Ascending aorta (tissue), 2 donors: ENCODE measurements around the gene IFIT5. TPM values are rescaled to one million over a fixed set of nuclear protein-coding genes. Genes with fewer than 3 reads are reported as not detected.

ENCODE experiments used
- DNase-seq, 2 donors: peaks; one replicate each; pipeline ENCODE4 v3.0.0-alpha.2; 2019; ENCODE audit warnings: low spot score in 2 of 2
- H3K27ac ChIP-seq, 2 donors: fragments of 200-600 bp; sonication (generic); one replicate each; pipeline ENCODE4 v1.5.1; 2016 to 2017; ENCODE audit warnings: mild to moderate bottlenecking in 1 of 2
- H3K27me3 ChIP-seq: fragments of 200-600 bp; sonication (generic); one replicate; pipeline ENCODE4 v1.5.1; 2017
- H3K36me3 ChIP-seq, 2 donors: fragments of 200-600 bp; sonication (generic); one replicate each; pipeline ENCODE4 v1.5.1; 2016
- H3K4me1 ChIP-seq, 2 donors: fragments of 200-600 bp; sonication (generic); one replicate each; pipeline ENCODE4 v1.5.1; 2016 to 2017; ENCODE audit warnings: mild to moderate bottlenecking in 1 of 2
- H3K4me3 ChIP-seq, 2 donors: fragments of 200-600 bp; sonication (generic); one replicate each; pipeline ENCODE4 v1.5.1; 2016 to 2017; ENCODE audit warnings: mild to moderate bottlenecking in 1 of 2
- H3K9me3 ChIP-seq, 2 donors: fragments of 200-600 bp; sonication (generic); one replicate each; pipeline ENCODE4 v1.5.1; 2016
- CTCF ChIP-seq, 3 experiments: fragments of 200-600 bp in 2 of 3; fragments of 450-650 bp in 1 of 3; sonication (generic) in 2 of 3; IDR thresholded peaks; one replicate each; pipeline ENCODE4 v1.5.1; 2016 to 2019; ENCODE audit warnings: antibody characterized with exemption in 3 of 3, mild to moderate bottlenecking in 1 of 3, moderate library complexity in 1 of 3
- intact Hi-C: fragments of 100-400 bp; cut with DNase I; formaldehyde crosslinking; loops from one replicate; pipeline ENCODE4 v1.15.1; 2023
- total RNA-seq: library from RNA; depleted of rRNA; stranded (reverse); fragments of >200 nt; gene quantifications from one replicate; pipeline ENCODE4 v1.1.0, GENCODE V29; 2016

The IFIT5 gene
- total RNA-seq, 1 donor from 2014 or later: 3.3 TPM

GRCh38 chr10:89391907-89392756 lies 22.2 kb upstream of the IFIT5 start, which contains the start of gene IFIT1:
Gene IFIT1, plus strand, starts transcription at chr10:89392623. Its CDS starts 90 bp downstream, at chr10:89392713.
- Histone ChIP-seq H3K27ac (peak within 1 kb of the TSS; percentile 73 to 76), H3K9me3 (no peaks in the 10 kb centered on the region), H3K4me3 (peak within 1 kb of the TSS; percentile 71 to 73), H3K27me3 (no peaks in the 10 kb centered on the region), H3K36me3 (no peaks in the 10 kb centered on the region), H3K4me1 (peaks cover 3 to 28% of the 10 kb centered on the region in 2 donors)
- peak in 1 of 2 donors; percentile 81 for DNase-seq
- intact Hi-C loops: loop anchor here (2.0 to 5.0 kb wide), 2 partner anchors 23 to 65 kb away; partner anchors contain the start of genes IFIT3 and IFIT5
- TF ChIP-seq CTCF (IDR thresholded peaks at IDR 0.05): no peak

- peak overlapping the region; percentile 71 to 73 for H3K4me3 ChIP-seq
- H3K36me3 ChIP-seq: no peaks in the 10 kb centered on the region
- intact Hi-C loops: loop anchor here (2.0 to 5.0 kb wide), 2 partner anchors 22 to 66 kb away; partner anchors contain the start of genes IFIT3 and IFIT5
- no peaks in the 10 kb centered on the region for H3K9me3 ChIP-seq
- no peak for TF ChIP-seq CTCF (IDR thresholded peaks at IDR 0.05)
- no peak for DNase-seq
- peaks cover 3 to 28% of the 10 kb centered on the region in 2 donors for H3K4me1 ChIP-seq
- no peaks in the 10 kb centered on the region for H3K27me3 ChIP-seq
- H3K27ac ChIP-seq: peak overlapping the region; percentile 67 to 76
Observed at GRCh38 chr10:89392974-89393373, 21.4 kb upstream of the IFIT5 start.

GRCh38 chr10:89393898-89394297 lies 20.5 kb upstream of the IFIT5 start:
- DNase-seq: no peak
- H3K9me3 ChIP-seq: no peaks in the 10 kb centered on the region
- intact Hi-C loops: loop anchor here (2.0 to 5.0 kb wide), 2 partner anchors 21 to 67 kb away; partner anchors contain the start of genes IFIT3 and IFIT5
- H3K27me3 ChIP-seq: no peaks in the 10 kb centered on the region
- peak overlapping the region; percentile 67 to 76 for H3K27ac ChIP-seq
- H3K36me3 ChIP-seq: no peaks in the 10 kb centered on the region
- TF ChIP-seq CTCF (IDR thresholded peaks at IDR 0.05): no peak
- H3K4me3 ChIP-seq: peak overlapping the region; percentile 71 to 73
- H3K4me1 ChIP-seq: peaks cover 3 to 25% of the 10 kb centered on the region in 2 donors

GRCh38 chr10:89395141-89395540 lies 19.2 kb upstream of the IFIT5 start:
- H3K27me3 ChIP-seq: no peaks in the 10 kb centered on the region
- no peak for TF ChIP-seq CTCF (IDR thresholded peaks at IDR 0.05)
- intact Hi-C loops: no loop called here
- no peak overlapping the region for H3K27ac ChIP-seq
- no peaks in the 10 kb centered on the region for H3K36me3 ChIP-seq
- no peaks in the 10 kb centered on the region for H3K9me3 ChIP-seq
- DNase-seq: no peak
- H3K4me3 ChIP-seq: peak overlapping the region in 1 of 2 donors; percentile 24
- H3K4me1 ChIP-seq: peaks cover 3 to 25% of the 10 kb centered on the region in 2 donors

- peaks cover 0 to 20% of the 10 kb centered on the region in 2 donors for H3K4me1 ChIP-seq
- intact Hi-C loops: no loop called here
- no peak overlapping the region for H3K27ac ChIP-seq
- no peaks in the 10 kb centered on the region for H3K9me3 ChIP-seq
- H3K27me3 ChIP-seq: no peaks in the 10 kb centered on the region
- DNase-seq: no peak
- peak overlapping the region in 1 of 2 donors; percentile 1 for H3K4me3 ChIP-seq
- peaks cover 0 to 8% of the 10 kb centered on the region in 2 donors for H3K36me3 ChIP-seq
- TF ChIP-seq CTCF (IDR thresholded peaks at IDR 0.05): no peak
Observed at GRCh38 chr10:89398003-89398749, 16.2 kb upstream of the IFIT5 start.
